HepG2 (cell line): Measurements from ENCODE around the gene PPP4R2.

Experiments
- BHLHE40 ChIP-seq: IDR thresholded peaks from 2 replicates; pipeline ENCODE4 v1.6.1; 2011; ENCODE audit warnings: low read length, improper control_type of control experiment
- CREB1 ChIP-seq, 2 experiments: fragments of 450-650 bp in 1 of 2; IDR thresholded peaks; 2 replicates each; pipeline ENCODE4 v1.6.1; 2016 to 2017; ENCODE audit warnings: control low read depth in 1 of 2, mild to moderate bottlenecking in 1 of 2, missing compliant biosample characterization in 1 of 2, missing genetic modification characterization in 1 of 2
- ELF4 ChIP-seq: sonication (generic); formaldehyde crosslinking; IDR thresholded peaks from 2 replicates; pipeline ENCODE4 v1.5.0; 2020; ENCODE audit warnings: missing genetic modification reagents, mild to moderate bottlenecking, moderate library complexity, borderline replicate concordance
- MEF2D ChIP-seq: sonication (generic); formaldehyde crosslinking; IDR thresholded peaks from 2 replicates; pipeline ENCODE4 v1.5.1; 2020; ENCODE audit warnings: mild to moderate bottlenecking, missing genetic modification reagents
- NR2F2 ChIP-seq: IDR thresholded peaks from 2 replicates; pipeline ENCODE4 v1.6.1; 2012; ENCODE audit warnings: low read depth, inconsistent platforms, borderline replicate concordance
- POLR2A ChIP-seq, 2 experiments: IDR thresholded peaks; 2 replicates each; pipeline ENCODE4 v1.6.1; 2011; ENCODE audit warnings: low read depth in 2 of 2, low read length in 2 of 2, mild to moderate bottlenecking in 1 of 2, moderate library complexity in 1 of 2; ENCODE audit not compliant: insufficient read depth in 1 of 2
- POLR2AphosphoS5 ChIP-seq: IDR thresholded peaks from 2 replicates; pipeline ENCODE4 v1.6.1; 2012; ENCODE audit warnings: low read depth, low read length
- ZNF224 ChIP-seq: sonication (generic); formaldehyde crosslinking; IDR thresholded peaks from 2 replicates; pipeline ENCODE4 v1.5.0; 2020; ENCODE audit warnings: mild to moderate bottlenecking, missing genetic modification reagents
- ZNF674 ChIP-seq: sonication (generic); formaldehyde crosslinking; IDR thresholded peaks from 2 replicates; pipeline ENCODE4 v1.5.0; 2020; ENCODE audit warnings: low read depth, mild to moderate bottlenecking, missing genetic modification reagents
- ZNF720 ChIP-seq: sonication (generic); formaldehyde crosslinking; IDR thresholded peaks from 2 replicates; pipeline ENCODE4 v1.4.0; 2020; ENCODE audit warnings: missing genetic modification reagents
- TF ChIP-seq, protein P1 (sequence below): sonication (generic); formaldehyde crosslinking; IDR thresholded peaks from 2 replicates; pipeline ENCODE4 v1.5.0; 2020; ENCODE audit warnings: mild to moderate bottlenecking, missing genetic modification reagents, moderate library complexity
- TF ChIP-seq, protein P2 (sequence below): sonication (generic); formaldehyde crosslinking; IDR thresholded peaks from 2 replicates; pipeline ENCODE4 v1.5.0; 2020; ENCODE audit warnings: missing genetic modification reagents

DNA sequence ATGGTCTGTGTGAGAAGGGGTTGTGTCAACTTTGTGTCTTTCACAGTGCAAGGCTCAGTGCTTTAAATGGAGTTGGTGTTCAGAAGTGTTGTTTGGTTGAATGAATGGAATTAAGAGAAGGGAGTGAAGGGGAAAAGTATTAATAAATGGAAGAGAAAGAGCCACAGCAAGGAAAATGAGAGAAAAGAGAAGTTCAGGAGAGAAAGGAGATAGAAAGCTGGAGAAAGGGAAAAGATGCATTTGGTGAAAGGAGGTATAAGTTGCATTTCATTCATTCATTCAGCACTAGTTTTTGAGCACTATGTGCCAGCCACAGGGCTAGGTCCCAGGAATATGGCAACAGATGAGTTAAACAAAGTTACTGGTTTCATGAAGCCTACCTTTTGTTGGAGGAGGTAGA lies 34.3 kb upstream of the PPP4R2 start:
- TF ChIP-seq POLR2A (IDR thresholded peaks at IDR 0.05; ENCODE audit: insufficient read depth in 1 of 2, low read depth in 2 of 2, low read length in 2 of 2) (no peak), ZNF720 (CRISPR knock-in tag) (no peak), POLR2AphosphoS5 (no peak), ZNF674 (CRISPR knock-in tag) (no peak), ZNF224 (no peak), ELF4 (CRISPR knock-in tag) (no peak), CREB1 (IDR thresholded peaks at IDR 0.05) (no peak), CREB1 (CRISPR knock-in tag; IDR thresholded peaks at IDR 0.05) (no peak), NR2F2 (no peak), BHLHE40 (no peak), MEF2D (CRISPR knock-in tag) (no peak)
- TF ChIP-seq, protein P1, sequence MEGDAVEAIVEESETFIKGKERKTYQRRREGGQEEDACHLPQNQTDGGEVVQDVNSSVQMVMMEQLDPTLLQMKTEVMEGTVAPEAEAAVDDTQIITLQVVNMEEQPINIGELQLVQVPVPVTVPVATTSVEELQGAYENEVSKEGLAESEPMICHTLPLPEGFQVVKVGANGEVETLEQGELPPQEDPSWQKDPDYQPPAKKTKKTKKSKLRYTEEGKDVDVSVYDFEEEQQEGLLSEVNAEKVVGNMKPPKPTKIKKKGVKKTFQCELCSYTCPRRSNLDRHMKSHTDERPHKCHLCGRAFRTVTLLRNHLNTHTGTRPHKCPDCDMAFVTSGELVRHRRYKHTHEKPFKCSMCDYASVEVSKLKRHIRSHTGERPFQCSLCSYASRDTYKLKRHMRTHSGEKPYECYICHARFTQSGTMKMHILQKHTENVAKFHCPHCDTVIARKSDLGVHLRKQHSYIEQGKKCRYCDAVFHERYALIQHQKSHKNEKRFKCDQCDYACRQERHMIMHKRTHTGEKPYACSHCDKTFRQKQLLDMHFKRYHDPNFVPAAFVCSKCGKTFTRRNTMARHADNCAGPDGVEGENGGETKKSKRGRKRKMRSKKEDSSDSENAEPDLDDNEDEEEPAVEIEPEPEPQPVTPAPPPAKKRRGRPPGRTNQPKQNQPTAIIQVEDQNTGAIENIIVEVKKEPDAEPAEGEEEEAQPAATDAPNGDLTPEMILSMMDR (CRISPR knock-in tag): no peak
- TF ChIP-seq, protein P2, sequence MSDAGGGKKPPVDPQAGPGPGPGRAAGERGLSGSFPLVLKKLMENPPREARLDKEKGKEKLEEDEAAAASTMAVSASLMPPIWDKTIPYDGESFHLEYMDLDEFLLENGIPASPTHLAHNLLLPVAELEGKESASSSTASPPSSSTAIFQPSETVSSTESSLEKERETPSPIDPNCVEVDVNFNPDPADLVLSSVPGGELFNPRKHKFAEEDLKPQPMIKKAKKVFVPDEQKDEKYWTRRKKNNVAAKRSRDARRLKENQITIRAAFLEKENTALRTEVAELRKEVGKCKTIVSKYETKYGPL (CRISPR knock-in tag): no peak
